PFSK-1 (cell line): ENCODE results near the gene TMEM119.

ENCODE experiments used
- FOXP2 ChIP-seq: optimal IDR thresholded peaks from 2 replicates; pipeline ENCODE3; 2011; ENCODE audit warnings: borderline replicate concordance, control low read depth, inconsistent platforms; ENCODE audit not compliant: insufficient read depth; ENCODE audit errors: extremely low read length, extremely low read depth
- POLR2AphosphoS5 ChIP-seq: IDR thresholded peaks from 2 replicates; pipeline ENCODE4 v1.6.1; 2012; ENCODE audit warnings: low read depth, mild to moderate bottlenecking, control low read depth, low read length, moderate library complexity
- SIN3A ChIP-seq: IDR thresholded peaks from 2 replicates; pipeline ENCODE4 v1.6.1; 2012; ENCODE audit warnings: mild to moderate bottlenecking, low read length, moderate library complexity, borderline replicate concordance; ENCODE audit not compliant: insufficient read depth
- TAF1 ChIP-seq: IDR thresholded peaks from 2 replicates; pipeline ENCODE4 v1.6.1; 2012; ENCODE audit warnings: low read length, control low read depth, borderline replicate concordance; ENCODE audit not compliant: insufficient read depth
- TF ChIP-seq, protein P1 (sequence below), 2 experiments: IDR thresholded peaks; 2 replicates each; pipeline versions ENCODE4 v1.6.1 to v1.8.0; 2011 to 2012; ENCODE audit warnings: low read depth in 2 of 2, low read length in 2 of 2, control low read depth in 1 of 2, inconsistent platforms in 1 of 2, mild to moderate bottlenecking in 1 of 2, moderate library complexity in 1 of 2; ENCODE audit not compliant: insufficient read depth in 1 of 2

TMEM119 gene

DNA sequence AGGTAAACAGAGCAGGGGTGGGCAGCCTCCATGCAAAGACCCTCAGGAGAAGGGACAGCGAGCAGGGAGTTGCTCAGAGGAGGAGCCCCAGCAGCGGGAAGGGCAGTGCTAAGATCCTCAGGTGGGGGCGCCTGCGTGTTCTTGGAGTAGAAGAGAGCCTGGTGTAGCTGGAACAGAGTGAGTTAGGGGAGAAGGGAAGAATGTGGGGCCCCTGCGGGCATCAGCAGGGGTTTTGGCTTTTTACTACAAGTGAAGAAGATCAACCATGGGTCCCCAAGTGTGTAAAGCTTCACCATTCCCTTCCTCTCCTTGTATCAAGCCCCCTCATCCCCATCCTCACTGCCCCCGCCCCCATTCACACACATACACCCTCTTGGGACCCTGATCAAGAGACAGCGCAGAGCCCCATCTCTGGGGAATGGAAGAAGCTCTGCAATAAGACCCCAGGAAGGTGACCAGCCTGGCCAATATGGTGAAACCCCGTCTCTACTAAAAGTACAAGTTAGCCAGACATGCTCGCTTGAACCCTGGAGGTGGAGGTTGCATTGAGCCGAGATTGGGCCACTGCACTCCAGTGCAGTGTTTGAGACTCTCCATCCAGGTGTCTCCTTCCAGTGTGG is 10.2 kb upstream of the TMEM119 start:
- TF ChIP-seq TAF1, result no peak
- TF ChIP-seq SIN3A, result no peak
- TF ChIP-seq, protein P1, sequence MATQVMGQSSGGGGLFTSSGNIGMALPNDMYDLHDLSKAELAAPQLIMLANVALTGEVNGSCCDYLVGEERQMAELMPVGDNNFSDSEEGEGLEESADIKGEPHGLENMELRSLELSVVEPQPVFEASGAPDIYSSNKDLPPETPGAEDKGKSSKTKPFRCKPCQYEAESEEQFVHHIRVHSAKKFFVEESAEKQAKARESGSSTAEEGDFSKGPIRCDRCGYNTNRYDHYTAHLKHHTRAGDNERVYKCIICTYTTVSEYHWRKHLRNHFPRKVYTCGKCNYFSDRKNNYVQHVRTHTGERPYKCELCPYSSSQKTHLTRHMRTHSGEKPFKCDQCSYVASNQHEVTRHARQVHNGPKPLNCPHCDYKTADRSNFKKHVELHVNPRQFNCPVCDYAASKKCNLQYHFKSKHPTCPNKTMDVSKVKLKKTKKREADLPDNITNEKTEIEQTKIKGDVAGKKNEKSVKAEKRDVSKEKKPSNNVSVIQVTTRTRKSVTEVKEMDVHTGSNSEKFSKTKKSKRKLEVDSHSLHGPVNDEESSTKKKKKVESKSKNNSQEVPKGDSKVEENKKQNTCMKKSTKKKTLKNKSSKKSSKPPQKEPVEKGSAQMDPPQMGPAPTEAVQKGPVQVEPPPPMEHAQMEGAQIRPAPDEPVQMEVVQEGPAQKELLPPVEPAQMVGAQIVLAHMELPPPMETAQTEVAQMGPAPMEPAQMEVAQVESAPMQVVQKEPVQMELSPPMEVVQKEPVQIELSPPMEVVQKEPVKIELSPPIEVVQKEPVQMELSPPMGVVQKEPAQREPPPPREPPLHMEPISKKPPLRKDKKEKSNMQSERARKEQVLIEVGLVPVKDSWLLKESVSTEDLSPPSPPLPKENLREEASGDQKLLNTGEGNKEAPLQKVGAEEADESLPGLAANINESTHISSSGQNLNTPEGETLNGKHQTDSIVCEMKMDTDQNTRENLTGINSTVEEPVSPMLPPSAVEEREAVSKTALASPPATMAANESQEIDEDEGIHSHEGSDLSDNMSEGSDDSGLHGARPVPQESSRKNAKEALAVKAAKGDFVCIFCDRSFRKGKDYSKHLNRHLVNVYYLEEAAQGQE (IDR thresholded peaks at IDR 0.05; ENCODE audit: insufficient read depth in 1 of 2, low read depth in 2 of 2, low read length in 2 of 2), result no peak
- TF ChIP-seq POLR2AphosphoS5, result no peak
- TF ChIP-seq FOXP2, result no peak

- TF ChIP-seq TAF1 (no peak), POLR2AphosphoS5 (no peak), SIN3A (no peak), FOXP2 (no peak)
- TF ChIP-seq, protein P1 (IDR thresholded peaks at IDR 0.05; ENCODE audit: insufficient read depth in 1 of 2, low read depth in 2 of 2, low read length in 2 of 2), result no peak
These were observed 8.6 kb upstream of the TMEM119 start for GRCh38 chr12:108606492-108606891.

DNA sequence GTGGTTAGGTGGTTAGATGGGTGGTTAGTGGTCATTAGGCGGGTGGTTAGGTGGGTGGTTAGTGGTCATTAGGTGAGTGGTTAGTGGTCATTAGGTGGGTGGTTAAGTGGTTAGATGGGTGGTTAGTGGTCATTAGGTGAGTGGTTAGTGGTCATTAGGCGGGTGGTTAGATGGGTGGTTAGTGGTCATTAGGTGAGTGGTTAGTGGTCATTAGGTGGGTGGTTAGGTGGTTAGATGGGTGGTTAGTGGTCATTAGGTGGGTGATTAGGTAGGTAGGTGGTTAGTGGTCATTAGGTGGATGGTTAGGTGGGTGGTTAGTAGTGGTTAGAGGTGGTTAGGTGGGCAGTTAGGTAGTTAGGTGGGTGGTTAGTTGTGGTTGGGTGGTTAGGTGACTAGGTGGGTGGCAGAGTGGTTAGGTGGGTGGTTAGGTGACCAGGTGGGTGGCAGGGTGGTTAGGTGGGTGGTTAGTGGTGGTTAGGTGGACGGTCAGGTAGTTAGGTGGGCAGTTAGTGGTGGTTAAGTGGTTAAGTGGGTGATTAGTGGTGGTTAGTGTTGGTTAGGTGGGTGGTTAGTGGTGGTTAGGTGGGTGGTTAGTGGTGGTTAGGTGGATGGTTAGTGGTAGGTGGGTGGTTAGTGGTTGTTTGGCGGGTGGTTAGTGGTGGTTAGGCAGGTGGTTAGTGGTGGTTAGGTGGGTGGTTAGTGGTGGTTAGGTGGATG is 8.0 kb upstream of the TMEM119 start:
- TF ChIP-seq, protein P1 (IDR thresholded peaks at IDR 0.05; ENCODE audit: insufficient read depth in 1 of 2, low read depth in 2 of 2, low read length in 2 of 2), result no peak
- no peak for TF ChIP-seq FOXP2
- TF ChIP-seq SIN3A, result no peak
- no peak for TF ChIP-seq TAF1
- TF ChIP-seq POLR2AphosphoS5, result no peak

GRCh38 chr12:108605000-108605689 is 7.3 kb upstream of the TMEM119 start:
- TF ChIP-seq, protein P1 (IDR thresholded peaks at IDR 0.05; ENCODE audit: insufficient read depth in 1 of 2, low read depth in 2 of 2, low read length in 2 of 2), result no peak
- TF ChIP-seq TAF1 (no peak), POLR2AphosphoS5 (no peak), FOXP2 (no peak), SIN3A (no peak)
